ENCODE results near the gene MEGF11. TPM values are rescaled to one million over a fixed set of nuclear protein-coding genes. Genes with fewer than 3 reads are reported as not detected.

The MEGF11 gene
- total and polyA plus RNA-seq, 7 donors, result 0.04 to 0.05 TPM; not detected in 5

DNA sequence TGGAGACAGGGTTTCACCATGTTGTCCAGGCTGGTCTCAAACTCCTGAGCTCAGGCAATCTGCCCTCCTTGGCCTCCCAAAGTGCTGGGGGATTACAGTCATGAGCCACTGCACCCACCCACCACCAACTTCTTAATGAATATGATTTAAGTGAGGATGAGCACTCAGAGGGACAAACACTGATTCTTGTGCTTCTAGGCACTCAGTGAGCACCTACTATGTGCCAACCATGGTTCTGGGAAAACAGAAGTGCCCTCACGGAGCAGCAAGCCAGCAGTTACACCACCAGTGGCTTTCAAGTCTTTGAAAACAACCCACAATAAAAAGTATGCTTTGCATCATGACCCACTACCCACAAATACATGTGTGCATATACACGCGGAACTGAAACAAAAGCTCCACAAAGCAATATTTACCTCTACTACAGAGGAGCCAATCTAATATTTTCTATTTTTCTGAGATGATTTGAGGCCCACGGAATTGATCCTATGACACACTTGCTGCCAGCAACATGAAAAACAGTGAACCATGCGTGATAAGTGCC lies 91.9 kb downstream of the MEGF11 start:
- Histone ChIP-seq H3K4me1 (no peaks in the 10 kb centered on the region), H3K9me3 (no peaks in the 10 kb centered on the region), H3K27me3 (ENCODE audit: insufficient read depth in 3 of 3, low read length in 2 of 3) (peaks cover 0 to 6% (median 0%) of the 10 kb centered on the region in 3 donors), H3K36me3 (ENCODE audit: insufficient read depth in 1 of 2, low read depth in 1 of 2) (no peaks in the 10 kb centered on the region), H3K4me3 (no peak overlapping the region), H3K27ac (no peak overlapping the region)
- DNase-seq (no peak), ATAC-seq (no peak)
- no peak for TF ChIP-seq CTCF (IDR thresholded peaks at IDR 0.05)
- intact Hi-C loops (cut with DNase I), result no loop called here
- 85 to 87% (median 85%) methylated on average over 5 of the region's 5 CpGs for WGBS, 3 donors

DNA sequence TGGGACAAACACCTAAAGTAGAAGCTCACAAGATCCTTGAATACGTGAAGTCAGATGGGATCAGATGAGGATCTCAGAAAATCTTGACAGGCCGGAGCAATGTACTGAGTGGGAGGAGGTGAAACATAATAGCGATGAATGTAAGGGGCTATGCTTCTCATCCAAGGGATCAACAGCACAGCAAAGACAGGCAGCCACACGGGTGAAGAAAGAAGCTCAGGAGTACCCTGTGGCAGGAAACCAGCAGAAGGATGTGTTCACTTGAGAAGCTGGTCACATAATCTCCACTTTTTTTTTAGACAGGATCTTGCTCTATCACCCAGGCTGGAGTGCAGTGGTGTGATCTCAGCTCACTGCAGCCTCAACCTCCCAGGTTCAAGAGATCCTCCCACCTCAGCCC lies 92.4 kb downstream of the MEGF11 start:
- DNase-seq, result no peak
- Histone ChIP-seq H3K27ac (no peak overlapping the region), H3K4me3 (no peak overlapping the region), H3K36me3 (ENCODE audit: insufficient read depth in 1 of 2, low read depth in 1 of 2) (no peaks in the 10 kb centered on the region), H3K27me3 (ENCODE audit: insufficient read depth in 3 of 3, low read length in 2 of 3) (peaks cover 0 to 12% (median 0%) of the 10 kb centered on the region in 3 donors), H3K9me3 (no peaks in the 10 kb centered on the region), H3K4me1 (no peaks in the 10 kb centered on the region)
- intact Hi-C loops (cut with DNase I), result no loop called here
- TF ChIP-seq CTCF (IDR thresholded peaks at IDR 0.05), result no peak
- 60 to 76% (median 73%) methylated on average over 4 of the region's 4 CpGs for WGBS, 3 donors
- ATAC-seq, result no peak

GRCh38 chr15:66157507-66157906 lies 96.0 kb downstream of the MEGF11 start:
- Histone ChIP-seq H3K4me3 (no peak overlapping the region), H3K36me3 (ENCODE audit: insufficient read depth in 1 of 2, low read depth in 1 of 2) (no peaks in the 10 kb centered on the region), H3K4me1 (no peaks in the 10 kb centered on the region), H3K9me3 (no peaks in the 10 kb centered on the region), H3K27me3 (ENCODE audit: insufficient read depth in 3 of 3, low read length in 2 of 3) (peaks cover 0 to 20% (median 0%) of the 10 kb centered on the region in 3 donors), H3K27ac (no peak overlapping the region)
- WGBS, 3 donors, result 44 to 64% (median 60%) methylated on average over 2 of the region's 2 CpGs
- ATAC-seq (no peak), DNase-seq (no peak)
- TF ChIP-seq CTCF (IDR thresholded peaks at IDR 0.05), result no peak
- intact Hi-C loops (cut with DNase I), result no loop called here

- no peaks in the 10 kb centered on the region for H3K9me3 ChIP-seq
- no peaks in the 10 kb centered on the region for H3K4me1 ChIP-seq
- intact Hi-C loops (cut with DNase I), result no loop called here
- no peak overlapping the region for H3K4me3 ChIP-seq
- DNase-seq, result no peak
- no peak overlapping the region for H3K27ac ChIP-seq
- WGBS, 3 donors, result 81 to 85% (median 81%) methylated on average over 10 of the region's 10 CpGs
- ATAC-seq, result no peak
- H3K27me3 ChIP-seq (ENCODE audit: insufficient read depth in 3 of 3, low read length in 2 of 3), result peaks cover 0 to 20% (median 0%) of the 10 kb centered on the region in 3 donors
- no peaks in the 10 kb centered on the region for H3K36me3 ChIP-seq (ENCODE audit: insufficient read depth in 1 of 2, low read depth in 1 of 2)
- no peak for TF ChIP-seq CTCF (IDR thresholded peaks at IDR 0.05)
Observed at GRCh38 chr15:66156310-66156975, 97.1 kb downstream of the MEGF11 start.
